ENCODE results near the gene DLX4. TPM values are rescaled to one million over a fixed set of nuclear protein-coding genes. Genes with fewer than 3 reads are reported as not detected.

Gene DLX4
- total RNA-seq, 1 donor from 2014 or later, result not detected

GRCh38 chr17:49966767-49967166 lies 2.2 kb upstream of the DLX4 start:
- Mint-ChIP-seq H3K36me3 (ENCODE audit: low read depth) (peaks cover 8% of the 10 kb centered on the region), H3K9me3 (no peaks in the 10 kb centered on the region), H3K4me1 (ENCODE audit: low read depth) (peaks cover 25% of the 10 kb centered on the region), H3K27me3 (ENCODE audit: insufficient read depth) (peaks cover 87% of the 10 kb centered on the region), H3K27ac (no peak overlapping the region), H3K4me3 (no peak overlapping the region)
- intact Hi-C loops (cut with micrococcal nuclease), result loop anchor here (10.0 kb wide), 1 partner anchor 972 kb away; the partner anchor contains the start of gene IGF2BP1
- DNase-seq (ENCODE audit: low spot score), result no peak

- peaks cover 8% of the 10 kb centered on the region for H3K36me3 Mint-ChIP-seq (ENCODE audit: low read depth)
- peaks cover 25% of the 10 kb centered on the region for H3K4me1 Mint-ChIP-seq (ENCODE audit: low read depth)
- H3K27ac Mint-ChIP-seq, result no peak overlapping the region
- intact Hi-C loops (cut with micrococcal nuclease), result loop anchor here (10.0 kb wide), 1 partner anchor 972 kb away; the partner anchor contains the start of gene IGF2BP1
- peaks cover 86% of the 10 kb centered on the region for H3K27me3 Mint-ChIP-seq (ENCODE audit: insufficient read depth)
- no peak for DNase-seq (ENCODE audit: low spot score)
- no peaks in the 10 kb centered on the region for H3K9me3 Mint-ChIP-seq
- H3K4me3 Mint-ChIP-seq, result no peak overlapping the region
Measured at GRCh38 chr17:49967205-49967604, 1.8 kb upstream of the DLX4 start.

GRCh38 chr17:49967621-49968404 lies 1.2 kb upstream of the DLX4 start:
- Mint-ChIP-seq H3K4me1 (ENCODE audit: low read depth) (peaks cover 25% of the 10 kb centered on the region), H3K27me3 (ENCODE audit: insufficient read depth) (peaks cover 89% of the 10 kb centered on the region), H3K36me3 (ENCODE audit: low read depth) (peaks cover 8% of the 10 kb centered on the region), H3K27ac (no peak overlapping the region), H3K4me3 (peak overlapping the region; percentile 63), H3K9me3 (no peaks in the 10 kb centered on the region)
- intact Hi-C loops (cut with micrococcal nuclease), result loop anchor here (10.0 kb wide), 1 partner anchor 973 kb away; the partner anchor contains the start of gene IGF2BP1
- no peak for DNase-seq (ENCODE audit: low spot score)

GRCh38 chr17:49968405-49969133 lies 421 bp upstream of the DLX4 start:
- Mint-ChIP-seq H3K36me3 (ENCODE audit: low read depth) (peaks cover 8% of the 10 kb centered on the region), H3K4me3 (peak overlapping the region; percentile 85), H3K27ac (peak overlapping the region; percentile 63), H3K9me3 (no peaks in the 10 kb centered on the region), H3K27me3 (ENCODE audit: insufficient read depth) (peaks cover 90% of the 10 kb centered on the region), H3K4me1 (ENCODE audit: low read depth) (peaks cover 21% of the 10 kb centered on the region)
- peak; percentile 47 for DNase-seq (ENCODE audit: low spot score)
- intact Hi-C loops (cut with micrococcal nuclease), result loop anchor here (10.0 kb wide), 1 partner anchor 974 kb away; the partner anchor contains the start of gene IGF2BP1

- Mint-ChIP-seq H3K4me1 (ENCODE audit: low read depth) (peaks cover 11% of the 10 kb centered on the region), H3K4me3 (peak overlapping the region; percentile 75), H3K36me3 (ENCODE audit: low read depth) (peaks cover 5% of the 10 kb centered on the region), H3K9me3 (no peaks in the 10 kb centered on the region), H3K27me3 (ENCODE audit: insufficient read depth) (peaks cover 91% of the 10 kb centered on the region), H3K27ac (no peak overlapping the region)
- intact Hi-C loops (cut with micrococcal nuclease), result loop anchor here (5.0 to 10.0 kb wide), 2 partner anchors 473 to 975 kb away; partner anchors contain the start of genes IGF2BP1 and NGFR
- no peak for DNase-seq (ENCODE audit: low spot score)
Measured at GRCh38 chr17:49969795-49970389, 902 bp downstream of the DLX4 start.

- Mint-ChIP-seq H3K36me3 (ENCODE audit: low read depth) (peaks cover 5% of the 10 kb centered on the region), H3K27me3 (ENCODE audit: insufficient read depth) (peaks cover 90% of the 10 kb centered on the region), H3K9me3 (no peaks in the 10 kb centered on the region), H3K4me3 (peak overlapping the region; percentile 68), H3K4me1 (ENCODE audit: low read depth) (peaks cover 7% of the 10 kb centered on the region), H3K27ac (no peak overlapping the region)
- intact Hi-C loops (cut with micrococcal nuclease), result loop anchor here (5.0 kb wide), 1 partner anchor 473 kb away; the partner anchor contains the start of gene NGFR
- no peak for DNase-seq (ENCODE audit: low spot score)
Measured at GRCh38 chr17:49970498-49970897, 1.5 kb downstream of the DLX4 start.

GRCh38 chr17:49971199-49971847 lies 2.3 kb downstream of the DLX4 start:
- no peak for DNase-seq (ENCODE audit: low spot score)
- Mint-ChIP-seq H3K36me3 (ENCODE audit: low read depth) (peaks cover 3% of the 10 kb centered on the region), H3K4me3 (peak overlapping the region; percentile 15), H3K9me3 (no peaks in the 10 kb centered on the region), H3K27me3 (ENCODE audit: insufficient read depth) (peaks cover 87% of the 10 kb centered on the region), H3K27ac (peak overlapping the region; percentile 55), H3K4me1 (ENCODE audit: low read depth) (peaks cover 7% of the 10 kb centered on the region)
- intact Hi-C loops (cut with micrococcal nuclease), result loop anchor here (5.0 kb wide), 1 partner anchor 474 kb away; the partner anchor contains the start of gene NGFR

- Mint-ChIP-seq H3K36me3 (ENCODE audit: low read depth) (peaks cover 3% of the 10 kb centered on the region), H3K4me1 (ENCODE audit: low read depth) (peaks cover 7% of the 10 kb centered on the region), H3K4me3 (no peak overlapping the region), H3K27me3 (ENCODE audit: insufficient read depth) (peaks cover 84% of the 10 kb centered on the region), H3K27ac (no peak overlapping the region), H3K9me3 (no peaks in the 10 kb centered on the region)
- intact Hi-C loops (cut with micrococcal nuclease), result loop anchor here (5.0 kb wide), 1 partner anchor 475 kb away; the partner anchor contains the start of gene NGFR
- no peak for DNase-seq (ENCODE audit: low spot score)
Measured at GRCh38 chr17:49971848-49972485, 3.0 kb downstream of the DLX4 start.

GRCh38 chr17:49972486-49973270 lies 3.7 kb downstream of the DLX4 start:
- Mint-ChIP-seq H3K27me3 (ENCODE audit: insufficient read depth) (peaks cover 77% of the 10 kb centered on the region), H3K4me1 (ENCODE audit: low read depth) (peaks cover 7% of the 10 kb centered on the region), H3K4me3 (no peak overlapping the region), H3K36me3 (ENCODE audit: low read depth) (peaks cover 2% of the 10 kb centered on the region), H3K9me3 (no peaks in the 10 kb centered on the region), H3K27ac (no peak overlapping the region)
- intact Hi-C loops (cut with micrococcal nuclease), result loop anchor here (5.0 kb wide), 1 partner anchor 475 kb away; the partner anchor contains the start of gene NGFR
- no peak for DNase-seq (ENCODE audit: low spot score)

GRCh38 chr17:49973271-49973615 lies 4.3 kb downstream of the DLX4 start:
- H3K36me3 Mint-ChIP-seq (ENCODE audit: low read depth), result peaks cover 2% of the 10 kb centered on the region
- peaks cover 7% of the 10 kb centered on the region for H3K4me1 Mint-ChIP-seq (ENCODE audit: low read depth)

GRCh38 chr17:49975531-49975930 lies 6.5 kb downstream of the DLX4 start:
- Mint-ChIP-seq H3K27ac (no peak overlapping the region), H3K4me1 (ENCODE audit: low read depth) (peaks cover 3% of the 10 kb centered on the region), H3K4me3 (no peak overlapping the region), H3K27me3 (ENCODE audit: insufficient read depth) (peaks cover 65% of the 10 kb centered on the region), H3K36me3 (ENCODE audit: low read depth) (no peaks in the 10 kb centered on the region), H3K9me3 (no peaks in the 10 kb centered on the region)
- DNase-seq (ENCODE audit: low spot score), result no peak
- intact Hi-C loops (cut with micrococcal nuclease), result no loop called here

More at GRCh38 chr17:49973271-49973615, 4.3 kb downstream of the DLX4 start:
- no peak overlapping the region for H3K4me3 Mint-ChIP-seq
- intact Hi-C loops (cut with micrococcal nuclease), result loop anchor here (5.0 kb wide), 1 partner anchor 476 kb away; the partner anchor contains the start of gene NGFR
- no peak for DNase-seq (ENCODE audit: low spot score)
- peaks cover 72% of the 10 kb centered on the region for H3K27me3 Mint-ChIP-seq (ENCODE audit: insufficient read depth)
- no peaks in the 10 kb centered on the region for H3K9me3 Mint-ChIP-seq
- no peak overlapping the region for H3K27ac Mint-ChIP-seq
